Epithelial cell of esophagus (primary cell): ENCODE measurements around the gene TOP3B.

Source experiments
- DNase-seq: peaks from one replicate; pipeline ENCODE4 v3.0.0; 2010; ENCODE audit warnings: low read depth
- H3K4me3 ChIP-seq: 2 replicates; pipeline ENCODE4 v1.5.1; 2011; ENCODE audit warnings: mild to moderate bottlenecking, low read length, control low read depth
- TF ChIP-seq, protein P1 (sequence below): IDR thresholded peaks from 2 replicates; pipeline ENCODE4 v1.5.1; 2011; ENCODE audit warnings: low read depth, mild to moderate bottlenecking, low read length, control low read depth, inconsistent platforms; ENCODE audit not compliant: insufficient read depth; ENCODE audit errors: missing control alignments

The TOP3B gene

DNA sequence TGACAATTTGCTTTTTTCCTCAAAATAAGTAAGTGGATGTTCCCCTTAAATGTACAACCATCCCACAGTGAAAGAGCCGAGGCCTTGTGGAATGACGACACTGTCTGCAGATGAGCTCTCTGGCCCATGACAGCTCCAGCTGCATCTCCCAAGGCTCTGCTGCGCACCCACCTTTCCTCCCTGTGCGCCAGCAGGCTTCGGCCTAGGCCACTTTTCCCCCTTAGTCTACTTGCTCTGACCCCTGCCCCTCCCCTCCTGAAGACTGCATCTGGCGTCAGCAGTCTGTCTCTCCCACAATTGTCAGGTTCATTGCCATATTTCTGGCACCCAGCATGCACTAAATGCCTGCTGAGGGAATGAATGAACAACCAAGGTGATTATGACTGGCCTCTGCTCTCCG, 2.0 kb downstream of the TOP3B start:
- H3K4me3 ChIP-seq: no peak overlapping the region
- DNase-seq: no peak
- TF ChIP-seq, protein P1, sequence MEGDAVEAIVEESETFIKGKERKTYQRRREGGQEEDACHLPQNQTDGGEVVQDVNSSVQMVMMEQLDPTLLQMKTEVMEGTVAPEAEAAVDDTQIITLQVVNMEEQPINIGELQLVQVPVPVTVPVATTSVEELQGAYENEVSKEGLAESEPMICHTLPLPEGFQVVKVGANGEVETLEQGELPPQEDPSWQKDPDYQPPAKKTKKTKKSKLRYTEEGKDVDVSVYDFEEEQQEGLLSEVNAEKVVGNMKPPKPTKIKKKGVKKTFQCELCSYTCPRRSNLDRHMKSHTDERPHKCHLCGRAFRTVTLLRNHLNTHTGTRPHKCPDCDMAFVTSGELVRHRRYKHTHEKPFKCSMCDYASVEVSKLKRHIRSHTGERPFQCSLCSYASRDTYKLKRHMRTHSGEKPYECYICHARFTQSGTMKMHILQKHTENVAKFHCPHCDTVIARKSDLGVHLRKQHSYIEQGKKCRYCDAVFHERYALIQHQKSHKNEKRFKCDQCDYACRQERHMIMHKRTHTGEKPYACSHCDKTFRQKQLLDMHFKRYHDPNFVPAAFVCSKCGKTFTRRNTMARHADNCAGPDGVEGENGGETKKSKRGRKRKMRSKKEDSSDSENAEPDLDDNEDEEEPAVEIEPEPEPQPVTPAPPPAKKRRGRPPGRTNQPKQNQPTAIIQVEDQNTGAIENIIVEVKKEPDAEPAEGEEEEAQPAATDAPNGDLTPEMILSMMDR: no peak

DNA sequence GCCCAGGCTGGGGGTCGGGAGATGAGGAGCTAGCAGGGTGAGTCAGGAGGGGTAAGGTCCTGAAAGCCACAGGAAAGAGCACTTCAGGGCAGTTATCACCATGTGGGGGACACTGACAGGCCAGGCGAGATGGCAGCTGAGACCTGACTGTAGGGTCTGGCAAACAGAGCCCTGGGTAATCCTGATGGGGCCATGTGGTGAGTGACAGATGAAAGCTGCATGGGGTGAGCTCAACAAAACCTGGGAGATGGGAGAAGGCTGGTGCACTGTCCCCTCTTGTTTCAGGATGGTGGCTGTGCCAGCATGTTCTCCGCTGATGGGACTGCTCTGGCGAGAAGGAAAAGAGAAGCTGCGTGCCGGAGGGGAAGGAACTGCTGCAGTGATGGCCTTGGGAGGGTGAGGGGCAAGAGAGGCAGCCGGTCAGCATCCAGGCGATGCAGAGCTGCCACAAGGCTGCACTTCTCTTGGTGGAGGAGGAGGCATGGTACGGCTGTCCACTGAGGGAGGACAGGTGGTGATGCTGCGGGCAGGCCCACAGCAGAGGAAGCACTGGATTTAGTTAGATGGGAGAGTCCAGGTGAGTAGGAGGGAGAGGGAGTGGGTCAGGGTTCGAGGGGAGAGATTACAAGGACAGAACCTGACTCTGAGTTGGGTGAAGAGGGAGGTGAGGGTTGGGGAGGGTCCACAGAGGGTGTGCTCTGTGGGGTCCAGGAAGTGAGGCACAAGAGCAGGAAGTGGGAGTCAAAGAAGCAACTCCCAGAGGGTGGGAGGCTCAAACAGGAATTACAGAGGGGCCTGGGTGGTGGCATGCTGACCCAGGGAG, 3.8 kb downstream of the TOP3B start:
- no peak overlapping the region for H3K4me3 ChIP-seq
- TF ChIP-seq, protein P1: no peak
- DNase-seq: no peak

DNA sequence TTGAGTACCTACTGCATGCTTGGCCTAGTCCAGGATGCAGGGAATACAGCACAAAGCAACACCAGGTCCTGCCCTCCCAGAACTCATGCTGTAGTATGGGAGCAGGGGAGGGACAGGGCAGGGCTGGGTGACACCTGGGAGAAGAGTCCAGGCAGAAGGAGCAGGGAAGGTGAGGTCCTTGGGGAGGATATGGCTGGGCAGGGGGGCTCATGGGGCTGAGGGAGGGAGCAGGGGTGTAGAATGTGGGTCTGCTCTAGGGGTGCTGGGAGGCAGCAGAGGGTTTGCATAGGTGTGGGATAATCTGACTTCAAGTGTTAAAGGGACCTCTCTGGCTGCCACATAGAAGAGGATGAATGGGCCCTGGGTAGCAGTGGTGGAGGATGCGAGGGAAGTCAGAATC, 4.8 kb downstream of the TOP3B start:
- DNase-seq: no peak
- TF ChIP-seq, protein P1: no peak
- no peak overlapping the region for H3K4me3 ChIP-seq

DNA sequence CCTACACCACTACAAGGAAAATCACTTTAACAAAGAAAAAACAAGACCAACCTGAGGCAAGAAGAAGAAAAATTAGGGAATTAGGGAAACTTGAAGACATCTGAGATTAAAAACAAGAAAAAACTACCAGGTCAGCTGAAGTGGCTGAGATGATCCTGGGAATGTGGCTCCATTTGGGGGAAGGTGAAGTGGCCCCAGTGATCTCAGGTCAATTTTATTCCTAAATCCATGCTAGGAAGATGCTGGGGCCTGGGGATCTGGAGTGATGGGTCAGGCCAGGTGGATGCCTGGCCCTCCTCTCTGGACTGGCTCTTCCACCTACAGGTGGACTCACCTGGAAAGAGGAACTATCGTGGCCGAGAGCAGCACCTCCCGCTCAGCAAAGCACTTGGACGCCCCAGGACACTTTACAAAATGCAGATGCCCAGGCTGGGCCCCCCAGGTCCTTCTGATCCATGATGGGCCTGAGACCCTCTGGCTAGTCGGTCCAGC, 6.7 kb downstream of the TOP3B start:
- H3K4me3 ChIP-seq: no peak overlapping the region
- no peak for DNase-seq
- TF ChIP-seq, protein P1: no peak

DNA sequence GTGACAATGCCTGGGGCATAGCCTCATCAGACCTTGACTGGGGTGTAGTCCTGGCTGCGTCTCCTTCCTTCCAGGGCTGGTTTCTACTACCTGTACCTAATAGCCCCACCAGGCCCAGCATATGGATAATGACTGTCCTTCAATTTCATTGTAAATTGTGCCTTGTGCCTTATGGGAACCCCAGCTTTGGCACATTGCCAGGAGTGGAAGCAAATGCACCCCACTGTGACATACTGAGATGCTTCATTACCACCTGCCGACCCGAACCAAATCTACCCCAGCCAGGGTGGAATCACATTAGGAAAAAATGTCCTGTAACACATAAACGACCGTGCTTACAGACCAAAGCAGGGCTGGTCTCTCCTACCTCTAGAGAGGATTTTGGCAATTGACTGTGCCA, 7.3 kb downstream of the TOP3B start:
- DNase-seq: no peak
- TF ChIP-seq, protein P1: no peak
- no peak overlapping the region for H3K4me3 ChIP-seq

DNA sequence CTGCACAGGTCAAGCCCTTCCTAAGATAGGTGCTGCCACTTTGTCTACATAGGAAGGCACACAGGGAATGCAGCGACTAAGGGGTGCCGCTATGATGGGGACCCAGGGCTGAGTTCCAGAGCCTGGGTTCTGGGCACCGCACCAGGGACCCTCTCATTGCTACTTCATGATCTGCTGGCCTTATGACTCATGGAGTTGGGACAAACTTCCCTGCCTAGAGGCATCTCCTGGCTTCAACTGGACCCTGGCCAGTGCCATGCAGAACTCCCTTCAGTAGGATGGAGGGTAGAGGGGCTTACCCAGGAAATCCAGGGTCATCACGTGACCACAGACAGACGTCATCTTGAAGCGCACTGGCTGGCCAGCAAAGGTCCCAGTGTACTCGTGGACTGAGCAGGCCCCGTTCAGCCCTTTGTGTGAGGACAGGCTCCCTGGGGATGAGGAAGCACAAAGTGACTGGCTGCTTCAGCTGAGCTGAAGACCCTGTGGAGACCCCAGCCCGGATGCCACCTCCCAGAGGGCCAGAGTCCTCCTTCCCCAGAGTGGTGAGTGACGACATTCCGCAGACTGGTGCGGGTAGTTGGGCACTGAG, 8.4 kb downstream of the TOP3B start:
- no peak overlapping the region for H3K4me3 ChIP-seq
- TF ChIP-seq, protein P1: no peak
- no peak for DNase-seq
